Body of pancreas (tissue), 4 donors: ENCODE results near the gene SLC20A1.

ENCODE experiments used
- CTCF ChIP-seq, 7 experiments: fragments of 450-650 bp in 4 of 7; fragments of 200-600 bp in 3 of 7; sonication (generic) in 3 of 7; IDR thresholded peaks; one replicate each; pipeline ENCODE4 v1.5.1; 2016 to 2019; ENCODE audit warnings: antibody characterized with exemption in 7 of 7
- POLR2A ChIP-seq, 3 donors: fragments of 450-650 bp; IDR thresholded peaks; one replicate each; pipeline ENCODE4 v1.6.1; 2016; ENCODE audit warnings: antibody characterized with exemption in 3 of 3, mild to moderate bottlenecking in 2 of 3

- TF ChIP-seq CTCF (IDR thresholded peaks at IDR 0.05) (peak in 5 of 7 experiments; percentile 20 to 55 (median 40)), POLR2A (IDR thresholded peaks at IDR 0.05) (peak; percentile 100)
Observed at GRCh38 chr2:112645310-112646101, at the start of gene SLC20A1.
